DND-41 (cell line): ENCODE data around the gene MACC1.

Experiments used
- CTCF ChIP-seq: IDR thresholded peaks from 2 replicates; pipeline ENCODE4 v1.5.1; 2012; ENCODE audit warnings: borderline replicate concordance, low read length, moderate library complexity, mild to moderate bottlenecking; ENCODE audit not compliant: poor library complexity, severe bottlenecking; ENCODE audit errors: extremely low read depth
- EZH2 ChIP-seq: IDR thresholded peaks from 3 replicates; pipeline ENCODE4 v1.6.1; 2012; ENCODE audit warnings: borderline replicate concordance, low read depth, mild to moderate bottlenecking, moderate library complexity, low read length, inconsistent platforms; ENCODE audit not compliant: severe bottlenecking

GRCh38 chr7:20131776-20132175 is 85.4 kb downstream of the MACC1 start:
- TF ChIP-seq CTCF (no peak), EZH2 (no peak)
